HCT116 (cell line): ENCODE results near the gene ZNF91. TPM values are rescaled to one million over a fixed set of nuclear protein-coding genes. Genes with fewer than 3 reads are reported as not detected.

Source experiments
- ATAC-seq: fragments of 200-7000 bp; cut with Tn5 transposase; 2 replicates; pipeline ENCODE4 v1.9.1; 2020; ENCODE audit warnings: mild to moderate bottlenecking, moderate library complexity
- BruUV-seq: library from RNA; stranded (reverse); fragments of 400-500 nt; replicated peaks from 2 replicates; lab custom pipeline; 2021; lab: Mats Ljungman, UMichigan
- CTCF ChIA-PET: fragments of 300-600 bp; sonication (Branson Sonifier 250); formaldehyde crosslinking; loops from one replicate; lab custom pipeline; 2021; ENCODE audit warnings: antibody characterized with exemption; lab: Charles Lee
- POLR2A ChIA-PET: fragments of 300-600, 350-600 bp; sonication (Branson Sonifier 250); formaldehyde crosslinking; loops from one replicate; lab custom pipeline; 2021; ENCODE audit warnings: antibody characterized with exemption; lab: Charles Lee
- RAD21 ChIA-PET, 2 experiments: fragments of 300-600 bp; sonication (Branson Sonifier 250); formaldehyde crosslinking; loops; one replicate each; lab custom pipeline; 2023; ENCODE audit warnings: low total read pairs in 2 of 2; ENCODE audit not compliant: uncharacterized antibody in 2 of 2, unreplicated experiment in 2 of 2, low non-redundant PET in 1 of 2; lab: Charles Lee
- DNase-seq: peaks from one replicate; pipeline ENCODE4 v3.0.0-alpha.2; 2010; ENCODE audit warnings: low read depth, low spot score
- H2AFZ ChIP-seq: fragments of 200-600 bp; shearing (Covaris generic), sonication (generic); 2 replicates; pipeline ENCODE4 v1.6.1; 2017; ENCODE audit warnings: low read depth, mixed run types, mixed read lengths, antibody characterized with exemption, low read length; ENCODE audit not compliant: poor library complexity, severe bottlenecking
- H3K27ac ChIP-seq: 2 replicates; pipeline ENCODE4 v1.5.1; 2012; ENCODE audit warnings: low read depth, low read length
- H3K27me3 ChIP-seq: fragments of 200-600 bp; sonication (generic); 2 replicates; pipeline ENCODE4 v1.6.1; 2016; ENCODE audit warnings: mixed run types, low read length, mixed read lengths; ENCODE audit not compliant: insufficient read depth
- H3K36me3 ChIP-seq, 2 experiments: fragments of 200-500 bp in 1 of 2; fragments of 200-600 bp in 1 of 2; sonication (Bioruptor generic) in 1 of 2; sonication (generic) in 1 of 2; 2 replicates each; pipeline versions ENCODE4 v1.5.1 to v1.6.1; 2014 to 2016; ENCODE audit warnings: low read length in 2 of 2, inconsistent platforms in 1 of 2, mixed read lengths in 1 of 2, mixed run types in 1 of 2; ENCODE audit not compliant: insufficient read depth in 2 of 2, control insufficient read depth in 1 of 2
- H3K4me1 ChIP-seq, 2 experiments: fragments of 200-600 bp in 1 of 2; sonication (generic) in 1 of 2; 2 replicates each; pipeline versions ENCODE4 v1.5.1 to v1.6.1; 2012 to 2017; ENCODE audit warnings: low read length in 2 of 2, inconsistent platforms in 1 of 2, mild to moderate bottlenecking in 1 of 2, mixed read lengths in 1 of 2, mixed run types in 1 of 2, moderate library complexity in 1 of 2; ENCODE audit not compliant: insufficient read depth in 2 of 2, control insufficient read depth in 1 of 2
- H3K4me2 ChIP-seq: fragments of 200-600 bp; sonication (generic); 2 replicates; pipeline ENCODE4 v1.6.1; 2017; ENCODE audit warnings: mixed run types, low read length, mixed read lengths
- H3K4me3 ChIP-seq, 2 experiments: fragments of 200-600 bp in 1 of 2; sonication (generic) in 1 of 2; replicated peaks in 1 of 2; 2 replicates each; pipeline ENCODE4 v1.5.1; 2011 to 2016; ENCODE audit warnings: low read length in 2 of 2, control low read depth in 1 of 2, low read depth in 1 of 2, mild to moderate bottlenecking in 1 of 2, mixed read lengths in 1 of 2, mixed run types in 1 of 2
- H3K79me2 ChIP-seq: fragments of 200-600 bp; sonication (generic); 2 replicates; pipeline ENCODE4 v1.6.1; 2017; ENCODE audit warnings: mild to moderate bottlenecking, mixed run types, low read length, moderate library complexity, mixed read lengths; ENCODE audit not compliant: insufficient read depth
- H3K9ac ChIP-seq: fragments of 200-600 bp; sonication (generic); 2 replicates; pipeline ENCODE4 v1.6.1; 2016; ENCODE audit warnings: low read length, mixed read lengths
- H3K9me2 ChIP-seq: fragments of 200-600 bp; sonication (generic), shearing (Covaris generic); 2 replicates; pipeline ENCODE4 v1.6.1; 2017; ENCODE audit warnings: mixed run types, mild to moderate bottlenecking, moderate library complexity; ENCODE audit not compliant: insufficient read depth
- H3K9me3 ChIP-seq, 2 experiments: fragments of 200-500 bp in 1 of 2; fragments of 200-600 bp in 1 of 2; sonication (Bioruptor generic) in 1 of 2; sonication (generic) in 1 of 2; 2 replicates each; pipeline ENCODE4 v1.6.1; 2014 to 2017; ENCODE audit warnings: low read length in 2 of 2, mixed read lengths in 2 of 2, inconsistent platforms in 1 of 2, low read depth in 1 of 2, mild to moderate bottlenecking in 1 of 2, mixed run types in 1 of 2, moderate library complexity in 1 of 2; ENCODE audit not compliant: control insufficient read depth in 1 of 2, insufficient read depth in 1 of 2
- H4K20me1 ChIP-seq: fragments of 200-600 bp; sonication (generic), shearing (Covaris generic); 2 replicates; pipeline ENCODE4 v1.6.1; 2017; ENCODE audit warnings: mixed run types, mild to moderate bottlenecking, moderate library complexity; ENCODE audit not compliant: insufficient read depth
- CEBPB ChIP-seq: IDR thresholded peaks from 2 replicates; pipeline ENCODE4 v1.6.1; 2012; ENCODE audit warnings: low read depth
- ELF1 ChIP-seq: IDR thresholded peaks from 2 replicates; pipeline ENCODE4 v1.6.1; 2012; ENCODE audit warnings: low read depth, borderline replicate concordance
- EZH2 ChIP-seq: fragments of 200-600 bp; sonication (generic); IDR thresholded peaks from 2 replicates; pipeline ENCODE4 v1.6.1; 2017; ENCODE audit warnings: antibody characterized with exemption, mixed run types
- EZH2phosphoT487 ChIP-seq: fragments of 200-600 bp; IDR thresholded peaks from 2 replicates; pipeline ENCODE4 v1.6.1; 2018; ENCODE audit warnings: antibody characterized with exemption, borderline replicate concordance
- FOSL1 ChIP-seq: IDR thresholded peaks from 2 replicates; pipeline ENCODE4 v1.6.1; 2012; ENCODE audit warnings: low read depth
- JUND ChIP-seq: IDR thresholded peaks from 2 replicates; pipeline ENCODE4 v1.6.1; 2012
- MAX ChIP-seq: IDR thresholded peaks from 2 replicates; pipeline ENCODE4 v1.6.1; 2012
- POLR2A ChIP-seq: IDR thresholded peaks from 2 replicates; pipeline ENCODE4 v1.7.0; 2011; ENCODE audit warnings: borderline replicate concordance; ENCODE audit not compliant: insufficient read depth, insufficient read length; ENCODE audit errors: extremely low read depth
- RAD21 ChIP-seq: IDR thresholded peaks from 2 replicates; pipeline ENCODE4 v1.6.1; 2012; ENCODE audit warnings: low read depth, mild to moderate bottlenecking
- SIN3A ChIP-seq: IDR thresholded peaks from 2 replicates; pipeline ENCODE4 v1.6.1; 2012; ENCODE audit warnings: low read depth
- SP1 ChIP-seq: IDR thresholded peaks from 2 replicates; pipeline ENCODE4 v1.6.1; 2012; ENCODE audit warnings: low read depth
- SRF ChIP-seq: IDR thresholded peaks from 2 replicates; pipeline ENCODE4 v1.6.1; 2012; ENCODE audit warnings: low read depth
- YY1 ChIP-seq: IDR thresholded peaks from 2 replicates; pipeline ENCODE4 v1.6.1; 2011; ENCODE audit warnings: low read length, low read depth, moderate library complexity, mild to moderate bottlenecking; ENCODE audit not compliant: insufficient replicate concordance; ENCODE audit errors: extremely low read depth
- ZNF274 ChIP-seq: fragments of 200-500 bp; sonication (Bioruptor generic); IDR thresholded peaks from 2 replicates; pipeline ENCODE4 v1.6.1; 2014; ENCODE audit warnings: mild to moderate bottlenecking, low read depth, low read length, inconsistent platforms
- intact Hi-C: fragments of 100-400 bp; cut with micrococcal nuclease; formaldehyde crosslinking; loops from 2 replicates; pipeline ENCODE4 v1.10.0; 2022
- total RNA-seq: library from RNA; stranded (reverse); gene quantifications from one replicate; pipeline ENCODE4 v1.2.1, GENCODE V29; 2021; ENCODE audit not compliant: unreplicated experiment

Gene ZNF91
- total RNA-seq, 1 experiment from 2014 or later: 12.3 TPM

GRCh38 chr19:23318143-23318542, 77.1 kb downstream of the ZNF91 start:
- Histone ChIP-seq H3K27ac (no peak overlapping the region), H3K4me3 (no peak overlapping the region), H3K9me3 (peaks cover 0 to 13% of the 10 kb centered on the region in 2 experiments; a peak in 2 of 4 replicates), H2AFZ (no peak overlapping the region), H3K4me1 (no peaks in the 10 kb centered on the region), H3K36me3 (no peaks in the 10 kb centered on the region), H3K79me2 (no peaks in the 10 kb centered on the region), H4K20me1 (no peaks in the 10 kb centered on the region), H3K9ac (no peak overlapping the region), H3K4me2 (no peak overlapping the region), H3K9me2 (no peaks in the 10 kb centered on the region), H3K27me3 (no peaks in the 10 kb centered on the region)
- TF ChIP-seq SP1 (no peak), FOSL1 (no peak)
- POLR2A ChIA-PET: no interaction called here
- intact Hi-C loops: no loop called here
- CTCF ChIA-PET: no interaction called here
- ATAC-seq (no peak), DNase-seq (no peak)
- RAD21 ChIA-PET: no interaction called here
- no TSS peak for BruUV-seq

GRCh38 chr19:23315286-23315685, 80.0 kb downstream of the ZNF91 start:
- Histone ChIP-seq H3K27ac (no peak overlapping the region), H3K9ac (no peak overlapping the region)
- DNase-seq: no peak
- TF ChIP-seq SIN3A (no peak), JUND (no peak), ZNF274 (no peak), CEBPB (no peak), SRF (no peak), ELF1 (no peak), RAD21 (no peak), EZH2phosphoT487 (no peak), SP1 (no peak), EZH2 (no peak), POLR2A (no peak), YY1 (no peak), MAX (no peak)
- TF ChIP-seq, all 23 proteins: peak for 0
- H3K4me2 ChIP-seq: no peak overlapping the region
- no peak for ATAC-seq
- H3K36me3 ChIP-seq: no peaks in the 10 kb centered on the region
- ChIA-PET RAD21 (no interaction called here), POLR2A (no interaction called here), CTCF (no interaction called here)
- peaks cover 0 to 22% of the 10 kb centered on the region in 2 experiments; a peak in 2 of 4 replicates for H3K9me3 ChIP-seq
- intact Hi-C loops: no loop called here
- no peaks in the 10 kb centered on the region for H4K20me1 ChIP-seq
- no peaks in the 10 kb centered on the region for H3K9me2 ChIP-seq
- H2AFZ ChIP-seq: no peak overlapping the region
- H3K4me1 ChIP-seq: no peaks in the 10 kb centered on the region
- no peaks in the 10 kb centered on the region for H3K79me2 ChIP-seq
- H3K4me3 ChIP-seq: no peak overlapping the region
- BruUV-seq: no TSS peak
- no peaks in the 10 kb centered on the region for H3K27me3 ChIP-seq
